ENCODE results near the gene ZNF491.

ZNF491 gene

GRCh38 chr19:11780431-11781020, 17.8 kb upstream of the ZNF491 start:
- Histone ChIP-seq H3K4me3 (ENCODE audit: low read length, poor library complexity, severe bottlenecking) (no peak overlapping the region), H3K9me3 (ENCODE audit: insufficient read depth, low read depth, low read length) (peaks cover 50% of the 10 kb centered on the region), H3K36me3 (ENCODE audit: insufficient read depth, low read length) (peaks cover 48% of the 10 kb centered on the region), H2AFZ (ENCODE audit: low read length) (no peak overlapping the region), H4K20me1 (ENCODE audit: insufficient read depth, low read length, poor library complexity, severe bottlenecking) (no peaks in the 10 kb centered on the region), H3K9ac (ENCODE audit: low read depth, low read length, poor library complexity, severe bottlenecking) (no peak overlapping the region), H3F3A (ENCODE audit: low read depth) (no peaks in the 10 kb centered on the region), H3K79me2 (ENCODE audit: insufficient read depth, low read length) (no peaks in the 10 kb centered on the region), H3K4me1 (ENCODE audit: insufficient read depth, low read length, poor library complexity, severe bottlenecking) (no peaks in the 10 kb centered on the region), H3K9me2 (replicated peaks; ENCODE audit: low read depth, low read length) (no peaks in the 10 kb centered on the region), H3K27me3 (ENCODE audit: insufficient read depth, low read length, poor library complexity, severe bottlenecking) (peaks cover 8% of the 10 kb centered on the region), H3K4me2 (ENCODE audit: low read depth, low read length, poor library complexity, severe bottlenecking) (no peak overlapping the region)
- TF ChIP-seq EZH2phosphoT487 (IDR thresholded peaks at IDR 0.05; ENCODE audit: borderline replicate concordance) (no peak), CTCF (conservative IDR thresholded peaks at IDR 0.05; ENCODE audit: low read length) (no peak)

GRCh38 chr19:11781295-11782057, 16.8 kb upstream of the ZNF491 start:
- no peak overlapping the region for H2AFZ ChIP-seq (ENCODE audit: low read length)
- H3K9me2 ChIP-seq (replicated peaks; ENCODE audit: low read depth, low read length), result no peaks in the 10 kb centered on the region
- peaks cover 48% of the 10 kb centered on the region for H3K36me3 ChIP-seq (ENCODE audit: insufficient read depth, low read length)
- no peak overlapping the region for H3K4me2 ChIP-seq (ENCODE audit: low read depth, low read length, poor library complexity, severe bottlenecking)
- H3K4me3 ChIP-seq (ENCODE audit: low read length, poor library complexity, severe bottlenecking), result no peak overlapping the region
- no peaks in the 10 kb centered on the region for H4K20me1 ChIP-seq (ENCODE audit: insufficient read depth, low read length, poor library complexity, severe bottlenecking)
- no peak overlapping the region for H3K9ac ChIP-seq (ENCODE audit: low read depth, low read length, poor library complexity, severe bottlenecking)
- TF ChIP-seq EZH2phosphoT487 (IDR thresholded peaks at IDR 0.05; ENCODE audit: borderline replicate concordance) (no peak), CTCF (conservative IDR thresholded peaks at IDR 0.05; ENCODE audit: low read length) (no peak)
- peaks cover 8% of the 10 kb centered on the region for H3K27me3 ChIP-seq (ENCODE audit: insufficient read depth, low read length, poor library complexity, severe bottlenecking)
- H3F3A ChIP-seq (ENCODE audit: low read depth), result no peaks in the 10 kb centered on the region
- no peaks in the 10 kb centered on the region for H3K79me2 ChIP-seq (ENCODE audit: insufficient read depth, low read length)
- H3K4me1 ChIP-seq (ENCODE audit: insufficient read depth, low read length, poor library complexity, severe bottlenecking), result no peaks in the 10 kb centered on the region
- peaks cover 50% of the 10 kb centered on the region for H3K9me3 ChIP-seq (ENCODE audit: insufficient read depth, low read depth, low read length)

GRCh38 chr19:11783767-11784166, 14.6 kb upstream of the ZNF491 start:
- H4K20me1 ChIP-seq (ENCODE audit: insufficient read depth, low read length, poor library complexity, severe bottlenecking), result no peaks in the 10 kb centered on the region
- H2AFZ ChIP-seq (ENCODE audit: low read length), result no peak overlapping the region
- H3K9ac ChIP-seq (ENCODE audit: low read depth, low read length, poor library complexity, severe bottlenecking), result no peak overlapping the region
- TF ChIP-seq CTCF (conservative IDR thresholded peaks at IDR 0.05; ENCODE audit: low read length) (no peak), EZH2phosphoT487 (IDR thresholded peaks at IDR 0.05; ENCODE audit: borderline replicate concordance) (no peak)
- H3K79me2 ChIP-seq (ENCODE audit: insufficient read depth, low read length), result no peaks in the 10 kb centered on the region
- H3K9me2 ChIP-seq (replicated peaks; ENCODE audit: low read depth, low read length), result no peaks in the 10 kb centered on the region
- H3F3A ChIP-seq (ENCODE audit: low read depth), result no peaks in the 10 kb centered on the region
- H3K36me3 ChIP-seq (ENCODE audit: insufficient read depth, low read length), result peaks cover 31% of the 10 kb centered on the region
- H3K4me1 ChIP-seq (ENCODE audit: insufficient read depth, low read length, poor library complexity, severe bottlenecking), result no peaks in the 10 kb centered on the region
- peaks cover 8% of the 10 kb centered on the region for H3K27me3 ChIP-seq (ENCODE audit: insufficient read depth, low read length, poor library complexity, severe bottlenecking)
- H3K9me3 ChIP-seq (ENCODE audit: insufficient read depth, low read depth, low read length), result peaks cover 46% of the 10 kb centered on the region
- no peak overlapping the region for H3K4me3 ChIP-seq (ENCODE audit: low read length, poor library complexity, severe bottlenecking)
- no peak overlapping the region for H3K4me2 ChIP-seq (ENCODE audit: low read depth, low read length, poor library complexity, severe bottlenecking)
